Neural cell (in vitro differentiated cells): ENCODE measurements around the gene ATP8B4. TPM values are rescaled to one million over a fixed set of nuclear protein-coding genes. Genes with fewer than 3 reads are reported as not detected.

ENCODE experiments used
- H2AFZ ChIP-seq: fragments of 200-600, 300-800 bp; sonication (generic), shearing (Covaris generic); 2 replicates; pipeline ENCODE4 v1.6.0; 2014; ENCODE audit warnings: low read depth, mild to moderate bottlenecking, antibody characterized with exemption, low read length, moderate library complexity
- H3F3A ChIP-seq: fragments of 200-600 bp; shearing (Covaris generic); 2 replicates; pipeline ENCODE4 v1.6.1; 2016; ENCODE audit warnings: mild to moderate bottlenecking, moderate library complexity, mixed read lengths, antibody characterized with exemption, low read length; ENCODE audit not compliant: insufficient read depth, poor library complexity, severe bottlenecking
- H3K27ac ChIP-seq: fragments of 200-600, 300-800 bp; sonication (generic), shearing (Covaris generic); 2 replicates; pipeline ENCODE4 v1.5.1; 2014; ENCODE audit warnings: mild to moderate bottlenecking, low read length, moderate library complexity
- H3K27me3 ChIP-seq: fragments of 300-800, 200-600 bp; sonication (generic), shearing (Covaris generic); 2 replicates; pipeline ENCODE4 v1.6.0; 2014; ENCODE audit warnings: mild to moderate bottlenecking, low read depth, low read length, moderate library complexity; ENCODE audit not compliant: insufficient read depth
- H3K36me3 ChIP-seq: fragments of 300-800, 200-600 bp; sonication (generic), shearing (Covaris generic); 2 replicates; pipeline ENCODE4 v1.5.1; 2014; ENCODE audit warnings: mild to moderate bottlenecking, antibody characterized with exemption, low read length, moderate library complexity; ENCODE audit not compliant: insufficient read depth
- H3K4me2 ChIP-seq: fragments of 300-800, 200-600 bp; sonication (generic), shearing (Covaris generic); 2 replicates; pipeline ENCODE4 v1.6.0; 2014; ENCODE audit warnings: mild to moderate bottlenecking, low read length
- H3K4me3 ChIP-seq: fragments of 300-800, 200-600 bp; sonication (generic), shearing (Covaris generic); 2 replicates; pipeline ENCODE4 v1.5.1; 2014; ENCODE audit warnings: mild to moderate bottlenecking, low read length, moderate library complexity
- H3K79me2 ChIP-seq: fragments of 200-600 bp; shearing (Covaris generic); replicated peaks from 2 replicates; pipeline ENCODE4 v1.6.0; 2014; ENCODE audit warnings: mild to moderate bottlenecking, low read length, moderate library complexity; ENCODE audit not compliant: insufficient read depth
- H3K9ac ChIP-seq: fragments of 300-800, 200-600 bp; sonication (generic), shearing (Covaris generic); 2 replicates; pipeline ENCODE4 v1.6.1; 2016; ENCODE audit warnings: mild to moderate bottlenecking, low read length, mixed read lengths
- H3K9me2 ChIP-seq: fragments of 200-600 bp; shearing (Covaris generic); 2 replicates; pipeline ENCODE4 v1.6.1; 2016; ENCODE audit warnings: mild to moderate bottlenecking, low read length, mixed read lengths; ENCODE audit not compliant: insufficient read depth
- H3K9me3 ChIP-seq: fragments of 200-600, 300-800 bp; sonication (generic), shearing (Covaris generic); 2 replicates; pipeline ENCODE4 v1.6.1; 2016; ENCODE audit warnings: mild to moderate bottlenecking, mixed run types, low read length, moderate library complexity, mixed read lengths
- H4K20me1 ChIP-seq: fragments of 200-600 bp; shearing (Covaris generic); 2 replicates; pipeline ENCODE4 v1.6.1; 2016; ENCODE audit warnings: mild to moderate bottlenecking, mixed run types; ENCODE audit not compliant: insufficient read depth
- EP300 ChIP-seq: fragments of 450-650 bp; conservative IDR thresholded peaks from 2 replicates; pipeline ENCODE4 v1.6.1; 2014; ENCODE audit warnings: antibody characterized with exemption, mild to moderate bottlenecking, moderate library complexity; ENCODE audit not compliant: poor library complexity, severe bottlenecking
- EZH2 ChIP-seq: fragments of 200-600, 300-800 bp; shearing (Covaris generic), sonication (generic); IDR thresholded peaks from 2 replicates; pipeline ENCODE4 v1.6.1; 2014; ENCODE audit warnings: antibody characterized with exemption, low read length, borderline replicate concordance, mild to moderate bottlenecking; ENCODE audit not compliant: insufficient read depth, poor library complexity, severe bottlenecking
- MXI1 ChIP-seq: fragments of 450-650 bp; conservative IDR thresholded peaks from 2 replicates; pipeline ENCODE4 v1.6.1; 2014; ENCODE audit warnings: antibody characterized with exemption, mild to moderate bottlenecking; ENCODE audit not compliant: poor library complexity, severe bottlenecking
- POLR2AphosphoS5 ChIP-seq: IDR thresholded peaks from 2 replicates; pipeline ENCODE4 v1.6.1; 2012
- RAD21 ChIP-seq: fragments of 450-650 bp; conservative IDR thresholded peaks from 2 replicates; pipeline ENCODE4 v1.6.1; 2014; ENCODE audit warnings: antibody characterized with exemption, mild to moderate bottlenecking, moderate library complexity
- SMC3 ChIP-seq: fragments of 450-650 bp; conservative IDR thresholded peaks from 2 replicates; pipeline ENCODE4 v1.6.1; 2014; ENCODE audit warnings: antibody characterized with exemption, mild to moderate bottlenecking, moderate library complexity; ENCODE audit not compliant: poor library complexity
- TAF1 ChIP-seq: IDR thresholded peaks from 2 replicates; pipeline ENCODE4 v1.6.1; 2012; ENCODE audit warnings: low read depth
- polyA plus RNA-seq: library from polyadenylated mRNA; depleted of rRNA; stranded (reverse); fragments of >200 nt; gene quantifications from 2 replicates; pipeline ENCODE4 v1.2.3, GENCODE V29; 2014
- TF ChIP-seq, protein P1 (sequence below): IDR thresholded peaks from 2 replicates; pipeline ENCODE4 v1.6.1; 2012; ENCODE audit warnings: borderline replicate concordance
- TF ChIP-seq, protein P2 (sequence below): fragments of 450-650 bp; IDR thresholded peaks from 2 replicates; pipeline ENCODE4 v1.5.1; 2014; ENCODE audit warnings: antibody characterized with exemption, mild to moderate bottlenecking, moderate library complexity; ENCODE audit not compliant: poor library complexity, severe bottlenecking

Gene ATP8B4
- polyA plus RNA-seq, 1 donor from 2014 or later, result 2.9 TPM

DNA sequence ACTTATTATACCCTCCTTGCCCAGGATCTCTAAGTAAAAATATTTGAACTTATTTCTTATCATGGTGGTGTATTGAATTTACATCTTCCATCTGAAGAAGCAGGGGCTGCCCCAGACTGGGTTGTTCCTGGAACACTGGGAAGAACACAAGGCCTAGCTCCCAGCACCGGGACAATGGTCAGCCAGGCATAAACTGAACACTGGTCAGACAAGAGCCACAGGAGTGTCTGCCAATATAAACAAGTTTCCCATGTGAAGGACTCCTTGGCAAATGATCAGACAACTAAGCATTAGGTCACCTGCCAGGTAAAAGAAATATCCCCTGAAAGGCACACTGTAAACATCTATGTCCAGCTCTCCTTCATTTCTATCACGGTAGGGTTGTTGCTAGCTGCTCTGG, 172.4 kb downstream of the ATP8B4 start:
- Histone ChIP-seq H3K4me2 (no peak overlapping the region), H3K4me3 (no peak overlapping the region), H3K27me3 (no peaks in the 10 kb centered on the region), H3K9ac (no peak overlapping the region), H3F3A (no peaks in the 10 kb centered on the region), H2AFZ (no peak overlapping the region), H4K20me1 (no peaks in the 10 kb centered on the region), H3K9me2 (no peaks in the 10 kb centered on the region), H3K27ac (no peak overlapping the region), H3K79me2 (no peaks in the 10 kb centered on the region), H3K9me3 (no peaks in the 10 kb centered on the region), H3K36me3 (no peaks in the 10 kb centered on the region)
- TF ChIP-seq TAF1, result no peak
- no peak for TF ChIP-seq EZH2
- TF ChIP-seq POLR2AphosphoS5, result no peak
- TF ChIP-seq, protein P1, sequence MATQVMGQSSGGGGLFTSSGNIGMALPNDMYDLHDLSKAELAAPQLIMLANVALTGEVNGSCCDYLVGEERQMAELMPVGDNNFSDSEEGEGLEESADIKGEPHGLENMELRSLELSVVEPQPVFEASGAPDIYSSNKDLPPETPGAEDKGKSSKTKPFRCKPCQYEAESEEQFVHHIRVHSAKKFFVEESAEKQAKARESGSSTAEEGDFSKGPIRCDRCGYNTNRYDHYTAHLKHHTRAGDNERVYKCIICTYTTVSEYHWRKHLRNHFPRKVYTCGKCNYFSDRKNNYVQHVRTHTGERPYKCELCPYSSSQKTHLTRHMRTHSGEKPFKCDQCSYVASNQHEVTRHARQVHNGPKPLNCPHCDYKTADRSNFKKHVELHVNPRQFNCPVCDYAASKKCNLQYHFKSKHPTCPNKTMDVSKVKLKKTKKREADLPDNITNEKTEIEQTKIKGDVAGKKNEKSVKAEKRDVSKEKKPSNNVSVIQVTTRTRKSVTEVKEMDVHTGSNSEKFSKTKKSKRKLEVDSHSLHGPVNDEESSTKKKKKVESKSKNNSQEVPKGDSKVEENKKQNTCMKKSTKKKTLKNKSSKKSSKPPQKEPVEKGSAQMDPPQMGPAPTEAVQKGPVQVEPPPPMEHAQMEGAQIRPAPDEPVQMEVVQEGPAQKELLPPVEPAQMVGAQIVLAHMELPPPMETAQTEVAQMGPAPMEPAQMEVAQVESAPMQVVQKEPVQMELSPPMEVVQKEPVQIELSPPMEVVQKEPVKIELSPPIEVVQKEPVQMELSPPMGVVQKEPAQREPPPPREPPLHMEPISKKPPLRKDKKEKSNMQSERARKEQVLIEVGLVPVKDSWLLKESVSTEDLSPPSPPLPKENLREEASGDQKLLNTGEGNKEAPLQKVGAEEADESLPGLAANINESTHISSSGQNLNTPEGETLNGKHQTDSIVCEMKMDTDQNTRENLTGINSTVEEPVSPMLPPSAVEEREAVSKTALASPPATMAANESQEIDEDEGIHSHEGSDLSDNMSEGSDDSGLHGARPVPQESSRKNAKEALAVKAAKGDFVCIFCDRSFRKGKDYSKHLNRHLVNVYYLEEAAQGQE, result no peak
- TF ChIP-seq SMC3, result no peak
- no peak for TF ChIP-seq RAD21
- TF ChIP-seq, protein P2, sequence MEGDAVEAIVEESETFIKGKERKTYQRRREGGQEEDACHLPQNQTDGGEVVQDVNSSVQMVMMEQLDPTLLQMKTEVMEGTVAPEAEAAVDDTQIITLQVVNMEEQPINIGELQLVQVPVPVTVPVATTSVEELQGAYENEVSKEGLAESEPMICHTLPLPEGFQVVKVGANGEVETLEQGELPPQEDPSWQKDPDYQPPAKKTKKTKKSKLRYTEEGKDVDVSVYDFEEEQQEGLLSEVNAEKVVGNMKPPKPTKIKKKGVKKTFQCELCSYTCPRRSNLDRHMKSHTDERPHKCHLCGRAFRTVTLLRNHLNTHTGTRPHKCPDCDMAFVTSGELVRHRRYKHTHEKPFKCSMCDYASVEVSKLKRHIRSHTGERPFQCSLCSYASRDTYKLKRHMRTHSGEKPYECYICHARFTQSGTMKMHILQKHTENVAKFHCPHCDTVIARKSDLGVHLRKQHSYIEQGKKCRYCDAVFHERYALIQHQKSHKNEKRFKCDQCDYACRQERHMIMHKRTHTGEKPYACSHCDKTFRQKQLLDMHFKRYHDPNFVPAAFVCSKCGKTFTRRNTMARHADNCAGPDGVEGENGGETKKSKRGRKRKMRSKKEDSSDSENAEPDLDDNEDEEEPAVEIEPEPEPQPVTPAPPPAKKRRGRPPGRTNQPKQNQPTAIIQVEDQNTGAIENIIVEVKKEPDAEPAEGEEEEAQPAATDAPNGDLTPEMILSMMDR, result no peak
- TF ChIP-seq MXI1, result no peak
- no peak for TF ChIP-seq EP300

DNA sequence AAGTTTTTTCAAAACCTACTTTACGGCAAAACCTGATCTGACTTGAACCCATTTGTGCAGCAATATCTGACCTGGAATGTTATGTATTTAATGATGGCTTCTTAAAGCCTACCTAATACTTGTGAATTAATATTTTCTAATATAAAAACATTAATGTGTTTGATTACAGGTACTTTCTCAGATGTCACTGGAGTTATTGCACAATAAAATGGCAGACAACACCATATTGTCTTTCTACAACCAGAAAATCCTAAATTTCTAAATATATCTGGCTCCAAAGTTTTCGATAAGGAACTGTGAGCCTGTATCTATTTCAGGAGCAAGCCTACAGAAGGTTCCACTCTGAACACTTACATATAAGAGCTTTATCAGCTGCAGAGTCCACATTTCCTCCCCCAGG, 184.5 kb downstream of the ATP8B4 start:
- Histone ChIP-seq H3K36me3 (no peaks in the 10 kb centered on the region), H3K4me3 (no peak overlapping the region), H3K4me2 (no peak overlapping the region), H3K27ac (no peak overlapping the region), H3K79me2 (no peaks in the 10 kb centered on the region), H3K9ac (no peak overlapping the region), H3K9me3 (no peaks in the 10 kb centered on the region), H3K27me3 (no peaks in the 10 kb centered on the region), H3K9me2 (no peaks in the 10 kb centered on the region), H2AFZ (no peak overlapping the region), H4K20me1 (no peaks in the 10 kb centered on the region), H3F3A (no peaks in the 10 kb centered on the region)
- TF ChIP-seq EP300 (no peak), POLR2AphosphoS5 (no peak), MXI1 (no peak), SMC3 (no peak), RAD21 (no peak), TAF1 (no peak), EZH2 (no peak)
- TF ChIP-seq, protein P1, result no peak
- TF ChIP-seq, protein P2, result no peak
